H1 (cell line): Measurements from ENCODE around the gene MAGI2. TPM values are rescaled to one million over a fixed set of nuclear protein-coding genes. Genes with fewer than 3 reads are reported as not detected.

Experiments
- CTCF ChIA-PET: fragments of 300-600 bp; sonication (Branson Sonifier 250); formaldehyde crosslinking; loops from one replicate; lab custom pipeline; 2021; ENCODE audit not compliant: partially characterized antibody; lab: Charles Lee
- POLR2A ChIA-PET: fragments of 300-600 bp; sonication (Branson Sonifier 250); formaldehyde crosslinking; loops from one replicate; lab custom pipeline; 2021; ENCODE audit warnings: inconsistent platforms; ENCODE audit not compliant: partially characterized antibody; lab: Charles Lee
- DNase-seq, 2 experiments: peaks; one replicate each; pipeline versions ENCODE4 v3.0.0 to v3.0.0-alpha.2; 2010 to 2022; ENCODE audit warnings: low spot score in 2 of 2, low read depth in 1 of 2, mixed read lengths in 1 of 2
- FAIRE-seq: peaks from 2 replicates; lab custom pipeline; 2011; peaks lifted over from hg19 to GRCh38; lab: Jason Lieb, UNC
- H2AFZ ChIP-seq: 2 replicates; pipeline ENCODE4 v1.8.1; 2012; ENCODE audit warnings: low read length, inconsistent platforms
- H2AK5ac ChIP-seq: 2 replicates; pipeline ENCODE4 v1.6.1; 2013; ENCODE audit warnings: low read depth, low read length
- H2BK120ac ChIP-seq: replicated peaks from 2 replicates; pipeline ENCODE3; 2013; ENCODE audit warnings: low read depth, low read length, inconsistent platforms
- H2BK12ac ChIP-seq: 2 replicates; pipeline ENCODE4 v1.6.1; 2013; ENCODE audit warnings: low read depth, low read length
- H2BK15ac ChIP-seq: 2 replicates; pipeline ENCODE4 v1.6.1; 2013; ENCODE audit warnings: low read length
- H2BK20ac ChIP-seq: 2 replicates; pipeline ENCODE4 v1.6.1; 2013; ENCODE audit warnings: low read length
- H2BK5ac ChIP-seq: 2 replicates; pipeline ENCODE4 v1.6.1; 2013; ENCODE audit warnings: low read depth, low read length
- H3K14ac ChIP-seq: 2 replicates; pipeline ENCODE4 v1.6.1; 2013; ENCODE audit warnings: inconsistent platforms; ENCODE audit not compliant: insufficient read length
- H3K18ac ChIP-seq: 2 replicates; pipeline ENCODE4 v1.6.1; 2013; ENCODE audit warnings: low read length; ENCODE audit errors: extremely low read depth
- H3K23ac ChIP-seq: 2 replicates; pipeline ENCODE4 v1.6.1; 2013; ENCODE audit warnings: inconsistent platforms; ENCODE audit not compliant: insufficient read length
- H3K23me2 ChIP-seq: 2 replicates; pipeline ENCODE4 v1.6.1; 2013; ENCODE audit warnings: low read depth, low read length
- H3K27ac ChIP-seq: 2 replicates; pipeline ENCODE4 v1.6.1; 2011; ENCODE audit warnings: low read depth, low read length, inconsistent platforms
- H3K27me3 ChIP-seq, 4 experiments: replicated peaks in 1 of 4; 1 replicate in 1 of 4; 2 replicates in 3 of 4; pipeline versions ENCODE4 v1.6.1 to v1.8.1; 2011 to 2013; ENCODE audit warnings: low read length in 3 of 4, mild to moderate bottlenecking in 3 of 4, inconsistent platforms in 2 of 4, mixed read lengths in 2 of 4, moderate library complexity in 1 of 4; ENCODE audit not compliant: control insufficient read depth in 3 of 4, insufficient read depth in 3 of 4; ENCODE audit errors: extremely low read depth in 1 of 4
- H3K36me3 ChIP-seq, 4 experiments: 2 replicates each; pipeline versions ENCODE4 v1.6.1 to v1.8.1; 2011 to 2013; ENCODE audit warnings: mild to moderate bottlenecking in 4 of 4, low read length in 3 of 4, moderate library complexity in 2 of 4, control low read depth in 1 of 4, inconsistent platforms in 1 of 4; ENCODE audit not compliant: insufficient read depth in 4 of 4, control insufficient read depth in 2 of 4
- H3K4ac ChIP-seq: replicated peaks from 2 replicates; pipeline ENCODE3; 2013; ENCODE audit warnings: low read length, low read depth, mixed read lengths, inconsistent platforms; ENCODE audit not compliant: insufficient read length
- H3K4me1 ChIP-seq, 4 experiments: replicated peaks in 1 of 4; 1 replicate in 1 of 4; 2 replicates in 3 of 4; pipeline versions ENCODE4 v1.6.1 to v1.8.1; 2011 to 2013; ENCODE audit warnings: low read length in 3 of 4, inconsistent platforms in 2 of 4, mixed read lengths in 1 of 4; ENCODE audit not compliant: insufficient read depth in 4 of 4, control insufficient read depth in 3 of 4
- H3K4me2 ChIP-seq, 2 experiments: 2 replicates each; pipeline versions ENCODE4 v1.6.1 to v1.8.1; 2011 to 2013; ENCODE audit warnings: low read depth in 2 of 2, low read length in 2 of 2, control low read depth in 1 of 2, inconsistent platforms in 1 of 2, mild to moderate bottlenecking in 1 of 2; ENCODE audit not compliant: insufficient read depth in 1 of 2
- H3K4me3 ChIP-seq, 4 experiments: fragments of 200-600, 300-600 bp in 1 of 4; sonication (generic), shearing (Covaris generic), sonication (Bioruptor Twin) in 1 of 4; 2 replicates each; pipeline versions ENCODE4 v1.5.1 to v1.8.1; 2011 to 2016; ENCODE audit warnings: low read length in 4 of 4, low read depth in 3 of 4, control low read depth in 2 of 4, inconsistent platforms in 2 of 4, mild to moderate bottlenecking in 2 of 4, mixed read lengths in 1 of 4, moderate library complexity in 1 of 4; ENCODE audit not compliant: insufficient read depth in 2 of 4; ENCODE audit errors: extremely low read depth in 1 of 4
- H3K56ac ChIP-seq: replicated peaks from 2 replicates; pipeline ENCODE3; 2013; ENCODE audit warnings: low read depth, mild to moderate bottlenecking, mixed read lengths, low read length, inconsistent platforms; ENCODE audit not compliant: insufficient read length
- H3K79me1 ChIP-seq: 2 replicates; pipeline ENCODE4 v1.6.1; 2013; ENCODE audit warnings: low read depth, low read length, control low read depth
- H3K79me2 ChIP-seq, 2 experiments: 2 replicates each; pipeline versions ENCODE4 v1.6.1 to v1.8.1; 2012 to 2013; ENCODE audit warnings: low read length in 2 of 2, mild to moderate bottlenecking in 2 of 2, inconsistent platforms in 1 of 2; ENCODE audit not compliant: insufficient read depth in 2 of 2, control insufficient read depth in 1 of 2
- H3K9ac ChIP-seq, 4 experiments: replicated peaks in 1 of 4; 1 replicate in 1 of 4; 2 replicates in 3 of 4; pipeline versions ENCODE4 v1.6.1 to v1.8.1; 2011 to 2013; ENCODE audit warnings: low read depth in 3 of 4, low read length in 3 of 4, control low read depth in 2 of 4, mild to moderate bottlenecking in 2 of 4, moderate library complexity in 2 of 4, inconsistent platforms in 1 of 4; ENCODE audit errors: extremely low read depth in 1 of 4
- H3K9me3 ChIP-seq, 2 experiments: 2 replicates each; pipeline versions ENCODE4 v1.6.1 to v1.8.1; 2012 to 2013; ENCODE audit warnings: mild to moderate bottlenecking in 2 of 2, moderate library complexity in 2 of 2, control low read depth in 1 of 2, inconsistent platforms in 1 of 2, low read depth in 1 of 2, low read length in 1 of 2, mixed read lengths in 1 of 2; ENCODE audit not compliant: insufficient read depth in 2 of 2
- H4K20me1 ChIP-seq, 2 experiments: replicated peaks in 1 of 2; 2 replicates each; pipeline versions ENCODE3 to v1.8.1; 2011 to 2013; ENCODE audit warnings: inconsistent platforms in 2 of 2, low read length in 2 of 2, mild to moderate bottlenecking in 1 of 2; ENCODE audit not compliant: insufficient read depth in 2 of 2, control insufficient read depth in 1 of 2
- H4K5ac ChIP-seq: 2 replicates; pipeline ENCODE4 v1.6.1; 2013; ENCODE audit warnings: low read length, low read depth, mixed read lengths, inconsistent platforms; ENCODE audit not compliant: insufficient read length
- H4K8ac ChIP-seq: 2 replicates; pipeline ENCODE4 v1.8.0; 2013; ENCODE audit warnings: mild to moderate bottlenecking, moderate library complexity, low read length, inconsistent platforms; ENCODE audit not compliant: insufficient read depth; ENCODE audit errors: extremely low read depth
- H4K91ac ChIP-seq: replicated peaks from 2 replicates; pipeline ENCODE3; 2013; ENCODE audit warnings: low read length, mixed read lengths, inconsistent platforms; ENCODE audit not compliant: insufficient read length
- FOSL1 ChIP-seq: IDR thresholded peaks from 2 replicates; pipeline ENCODE4 v1.6.1; 2011; ENCODE audit warnings: mild to moderate bottlenecking, low read depth, low read length, moderate library complexity; ENCODE audit not compliant: insufficient read depth
- POU5F1 ChIP-seq: IDR thresholded peaks from 2 replicates; pipeline ENCODE4 v1.6.1; 2011; ENCODE audit warnings: low read depth, mild to moderate bottlenecking, low read length, moderate library complexity
- SAP30 ChIP-seq: fragments of 300-600 bp; sonication (generic); IDR thresholded peaks from 2 replicates; pipeline ENCODE4 v1.7.1; 2012; ENCODE audit warnings: low read length, moderate library complexity, mild to moderate bottlenecking, inconsistent platforms; ENCODE audit not compliant: insufficient read depth, insufficient replicate concordance
- WGBS, 2 experiments: shearing (Covaris generic) in 1 of 2; methylation state at CpG; one replicate each; pipeline versions ENCODE4 v1.1.6 to v1.1.7; 2013 to 2015; ENCODE audit warnings: low lambda C conversion rate in 2 of 2, mixed read lengths in 2 of 2, inconsistent platforms in 1 of 2, low coverage in 1 of 2, missing lambda C conversion rate in 1 of 2; ENCODE audit not compliant: insufficient replicate concordance in 2 of 2, insufficient coverage in 1 of 2, insufficient read length in 1 of 2; ENCODE audit errors: extremely low coverage in 1 of 2, missing lambda C conversion rate in 1 of 2; 5-methylcytosine and 5-hydroxymethylcytosine counted together
- polyA plus RNA-seq, 7 experiments: library from polyadenylated mRNA; depleted of rRNA in 3 of 7; stranded (reverse) in 5 of 7; unstranded in 2 of 7; fragments of >200 nt in 5 of 7; fragments of 200-250 nt in 2 of 7; gene quantifications; 1 replicate in 5 of 7; 2 replicates in 1 of 7; 4 replicates in 1 of 7; pipeline versions ENCODE4 v1.2.1 to v1.2.3, GENCODE V29; 2011 to 2013; ENCODE audit warnings: missing spikeins in 2 of 7, mixed read lengths in 2 of 7
- total RNA-seq: library from RNA; stranded (reverse); fragmentation: NEBNext Ultra II Directional; extraction: Animal tissue kit (Norgen Biotek cat#: 25700); gene quantifications from 2 replicates; pipeline ENCODE4 v1.2.1, GENCODE V29; 2021

The MAGI2 gene
- total and polyA plus RNA-seq, 2 of the 8 experiments (the other 6 are each of a cell fraction or from before 2014, with no cell fraction given) = 6.0 to 27.3 TPM

DNA sequence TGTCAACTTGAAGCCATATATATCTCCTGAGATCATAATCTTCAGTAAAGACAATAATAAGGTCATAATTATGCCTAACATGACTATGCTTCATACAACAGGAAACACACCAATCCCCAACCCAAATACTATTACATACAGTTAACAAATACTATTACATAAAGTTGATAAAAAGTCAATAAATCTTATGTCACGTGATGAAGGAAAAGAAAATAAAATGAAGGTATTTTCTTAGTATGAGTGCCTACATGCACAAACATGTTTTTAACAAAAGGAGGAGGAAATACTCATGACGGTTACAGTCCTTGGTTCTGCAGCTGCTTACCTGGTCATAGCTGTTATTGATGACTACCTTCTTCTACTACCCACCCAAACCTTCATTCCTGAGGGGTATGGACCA is 844.2 kb downstream of the MAGI2 start:
- POLR2A ChIA-PET = no interaction called here
- WGBS, 2 experiments = 88% methylated on average over 2 of the region's 2 CpGs; no CpG with 5 or more reads in 1 of the 2 experiments
- TF ChIP-seq POU5F1 = no peak
- TF ChIP-seq SAP30 = no peak
- no peak for TF ChIP-seq FOSL1

More for the DNA sequence above, 844.2 kb downstream of the MAGI2 start:
- FAIRE-seq = no peak
- H3K4me1 ChIP-seq = no peaks in the 10 kb centered on the region
- DNase-seq = no peak
- 0 out of 8 replicates have a peak, but pooled peaks cover 0 to 6% (median 0%) of the 10 kb centered on the region in 4 experiments for H3K36me3 ChIP-seq
- no peak overlapping the region for H3K9ac ChIP-seq
- no peak overlapping the region for H2BK120ac ChIP-seq
- H2AFZ ChIP-seq = no peak overlapping the region
- CTCF ChIA-PET = interaction anchor here (1.7 kb wide), 1 partner anchor 94 kb away, joined by 4 read pairs; no protein-coding TSS in a partner anchor
- no peak overlapping the region for H4K91ac ChIP-seq
- no peak overlapping the region for H3K4ac ChIP-seq
- no peak overlapping the region for H2BK12ac ChIP-seq
- H3K14ac ChIP-seq = no peak overlapping the region
- no peaks in the 10 kb centered on the region for H3K9me3 ChIP-seq
- H4K20me1 ChIP-seq = no peaks in the 10 kb centered on the region
- H2AK5ac ChIP-seq = no peak overlapping the region
- H4K5ac ChIP-seq = no peak overlapping the region
- no peaks in the 10 kb centered on the region for H3K79me1 ChIP-seq
- no peak overlapping the region for H3K18ac ChIP-seq
- no peak overlapping the region for H3K4me2 ChIP-seq
- H3K23ac ChIP-seq = no peak overlapping the region
- H3K27ac ChIP-seq = no peak overlapping the region
- H2BK20ac ChIP-seq = no peak overlapping the region
- no peak overlapping the region for H2BK5ac ChIP-seq
- no peaks in the 10 kb centered on the region for H3K23me2 ChIP-seq
- no peaks in the 10 kb centered on the region for H3K27me3 ChIP-seq
- H3K56ac ChIP-seq = no peak overlapping the region
- no peak overlapping the region for H3K4me3 ChIP-seq
- H3K79me2 ChIP-seq = no peaks in the 10 kb centered on the region
- no peak overlapping the region for H2BK15ac ChIP-seq
- no peak overlapping the region for H4K8ac ChIP-seq
